Hematopoietic multipotent progenitor cell treated with erythropoietin and hydrocortisone succinate and interleukin-3 and kit ligand, for 15 days (in vitro differentiated cells): ENCODE measurements around the gene BICC1.
"Not testable (repeated sequence)": the region's sequence is repeated elsewhere in the genome, so short reads cannot be mapped to it uniquely, and the experiment has no call there.

Experiments
- DNase-seq: peaks from one replicate; pipeline ENCODE4 v3.0.0-alpha.2; 2015; ENCODE audit warnings: low spot score

BICC1 gene

GRCh38 chr10:58827381-58827780 lies 314.7 kb downstream of the BICC1 start:
- no peak for DNase-seq

- DNase-seq = no peak
Observed at GRCh38 chr10:58829839-58830238, 317.2 kb downstream of the BICC1 start.

- no peak for DNase-seq
Observed at GRCh38 chr10:58830697-58831096, 318.0 kb downstream of the BICC1 start.

GRCh38 chr10:58833771-58834561 lies 321.3 kb downstream of the BICC1 start:
- no peak for DNase-seq

- DNase-seq = no peak
Observed at GRCh38 chr10:58836176-58836700, 323.6 kb downstream of the BICC1 start.

- no peak for DNase-seq
Observed at GRCh38 chr10:58836991-58837575, 324.4 kb downstream of the BICC1 start.

- no peak for DNase-seq
Observed at GRCh38 chr10:58837826-58838225, 325.2 kb downstream of the BICC1 start.

GRCh38 chr10:58838561-58839208 lies 326.0 kb downstream of the BICC1 start:
- no peak for DNase-seq

GRCh38 chr10:58839771-58840170 lies 327.1 kb downstream of the BICC1 start:
- DNase-seq = no peak

- DNase-seq = no peak
Observed at GRCh38 chr10:58840840-58841435, 328.3 kb downstream of the BICC1 start.

GRCh38 chr10:58842860-58843376 lies 330.2 kb downstream of the BICC1 start:
- no peak for DNase-seq

GRCh38 chr10:58843760-58844159 lies 331.1 kb downstream of the BICC1 start:
- DNase-seq = no peak

- DNase-seq = no peak
Observed at GRCh38 chr10:58844680-58845079, 332.0 kb downstream of the BICC1 start.

- no peak for DNase-seq
Observed at GRCh38 chr10:58846856-58847255, 334.2 kb downstream of the BICC1 start.

GRCh38 chr10:58851606-58852005 lies 338.9 kb downstream of the BICC1 start:
- no peak for DNase-seq

GRCh38 chr10:58853668-58854067 lies 341.0 kb downstream of the BICC1 start:
- no peak for DNase-seq

GRCh38 chr10:58854811-58855210 lies 342.1 kb downstream of the BICC1 start:
- no peak for DNase-seq

GRCh38 chr10:58856508-58857240 lies 344.0 kb downstream of the BICC1 start:
- no peak for DNase-seq

- DNase-seq = no peak
Observed at GRCh38 chr10:58857251-58857805, 344.7 kb downstream of the BICC1 start.

GRCh38 chr10:58858123-58858522 lies 345.5 kb downstream of the BICC1 start:
- DNase-seq = not testable (repeated sequence)

- DNase-seq = no peak
Observed at GRCh38 chr10:58859526-58859925, 346.9 kb downstream of the BICC1 start.
